ENCODE measurements around the gene SCGB1C2.
"Not testable (repeated sequence)": the region's sequence is repeated elsewhere in the genome, so short reads cannot be mapped to it uniquely, and the experiment has no call there.

The SCGB1C2 gene

GRCh38 chr17:137166-137807, at the start of gene SCGB1C2:
Gene SCGB1C2 (plus strand): TSS chr17:137569. CDS start chr17:137591, 22 bp downstream.
- in situ Hi-C loops (cut with HindIII; ENCODE audit: low pct_unique_long_range_greater_than_20kb, low sequenced_read_pairs); DNase-seq (ENCODE audit: low read depth in 1 of 2, low spot score in 1 of 2): not testable (repeated sequence)

GRCh38 chr17:113111-113510, 24.3 kb upstream of the SCGB1C2 start:
- in situ Hi-C loops (cut with HindIII; ENCODE audit: low pct_unique_long_range_greater_than_20kb, low sequenced_read_pairs) = not testable (repeated sequence)
- DNase-seq (ENCODE audit: low read depth in 1 of 2, low spot score in 1 of 2) = peak in 1 of 2 experiments; percentile 9

GRCh38 chr17:118339-118917, 18.9 kb upstream of the SCGB1C2 start:
- DNase-seq (ENCODE audit: low read depth in 1 of 2, low spot score in 1 of 2); in situ Hi-C loops (cut with HindIII; ENCODE audit: low pct_unique_long_range_greater_than_20kb, low sequenced_read_pairs): not testable (repeated sequence)

- in situ Hi-C loops (cut with HindIII; ENCODE audit: low pct_unique_long_range_greater_than_20kb, low sequenced_read_pairs); DNase-seq (ENCODE audit: low read depth in 1 of 2, low spot score in 1 of 2): not testable (repeated sequence)
Measured at GRCh38 chr17:133932-134331, 3.4 kb upstream of the SCGB1C2 start.

- in situ Hi-C loops (cut with HindIII; ENCODE audit: low pct_unique_long_range_greater_than_20kb, low sequenced_read_pairs); DNase-seq (ENCODE audit: low read depth in 1 of 2, low spot score in 1 of 2): not testable (repeated sequence)
Measured at GRCh38 chr17:134332-134785, 3.0 kb upstream of the SCGB1C2 start.

- in situ Hi-C loops (cut with HindIII; ENCODE audit: low pct_unique_long_range_greater_than_20kb, low sequenced_read_pairs); DNase-seq (ENCODE audit: low read depth in 1 of 2, low spot score in 1 of 2): not testable (repeated sequence)
Measured at GRCh38 chr17:135022-135421, 2.3 kb upstream of the SCGB1C2 start.

GRCh38 chr17:135895-136294, 1.5 kb upstream of the SCGB1C2 start:
- in situ Hi-C loops (cut with HindIII; ENCODE audit: low pct_unique_long_range_greater_than_20kb, low sequenced_read_pairs); DNase-seq (ENCODE audit: low read depth in 1 of 2, low spot score in 1 of 2): not testable (repeated sequence)

- in situ Hi-C loops (cut with HindIII; ENCODE audit: low pct_unique_long_range_greater_than_20kb, low sequenced_read_pairs); DNase-seq (ENCODE audit: low read depth in 1 of 2, low spot score in 1 of 2): not testable (repeated sequence)
Measured at GRCh38 chr17:136531-136930, 838 bp upstream of the SCGB1C2 start.

- DNase-seq (ENCODE audit: low read depth in 1 of 2, low spot score in 1 of 2); in situ Hi-C loops (cut with HindIII; ENCODE audit: low pct_unique_long_range_greater_than_20kb, low sequenced_read_pairs): not testable (repeated sequence)
Measured at GRCh38 chr17:139401-140205, 2.2 kb downstream of the SCGB1C2 start.

- DNase-seq (ENCODE audit: low read depth in 1 of 2, low spot score in 1 of 2) = peak in 1 of 2 experiments; percentile 78
- no peak for TF ChIP-seq JUND (IDR thresholded peaks at IDR 0.05; ENCODE audit: low read depth)
- in situ Hi-C loops (cut with HindIII; ENCODE audit: low pct_unique_long_range_greater_than_20kb, low sequenced_read_pairs) = no loop called here
Measured at GRCh38 chr17:142102-142661, 4.8 kb downstream of the SCGB1C2 start.

GRCh38 chr17:142876-143784, 5.8 kb downstream of the SCGB1C2 start:
- in situ Hi-C loops (cut with HindIII; ENCODE audit: low pct_unique_long_range_greater_than_20kb, low sequenced_read_pairs) = no loop called here
- no peak for TF ChIP-seq JUND (IDR thresholded peaks at IDR 0.05; ENCODE audit: low read depth)
- no peak for DNase-seq (ENCODE audit: low read depth in 1 of 2, low spot score in 1 of 2)

GRCh38 chr17:143785-144281, 6.5 kb downstream of the SCGB1C2 start:
- in situ Hi-C loops (cut with HindIII; ENCODE audit: low pct_unique_long_range_greater_than_20kb, low sequenced_read_pairs) = no loop called here
- TF ChIP-seq JUND (IDR thresholded peaks at IDR 0.05; ENCODE audit: low read depth) = no peak
- peak; percentile 70 to 89 for DNase-seq (ENCODE audit: low read depth in 1 of 2, low spot score in 1 of 2)

Measured in T47D (cell line).